OCI-LY7 (cell line): ENCODE measurements around the gene OR2A7.
"Not testable (repeated sequence)": the region's sequence is repeated elsewhere in the genome, so short reads cannot be mapped to it uniquely, and the experiment has no call there.

Source experiments
- EZH2phosphoT487 ChIP-seq: fragments of 200-600 bp; sonication (generic); IDR thresholded peaks from 2 replicates; pipeline ENCODE4 v1.6.1; 2018; ENCODE audit warnings: low read depth, borderline replicate concordance, mild to moderate bottlenecking, mixed run types, antibody characterized with exemption, low read length, moderate library complexity, mixed read lengths
- TF ChIP-seq, protein P1 (sequence below): fragments of 200-600 bp; sonication (generic); conservative IDR thresholded peaks from 2 replicates; pipeline ENCODE4 v1.5.1; 2014; ENCODE audit warnings: mild to moderate bottlenecking, antibody characterized with exemption, low read length, moderate library complexity, mixed read lengths

DNA sequence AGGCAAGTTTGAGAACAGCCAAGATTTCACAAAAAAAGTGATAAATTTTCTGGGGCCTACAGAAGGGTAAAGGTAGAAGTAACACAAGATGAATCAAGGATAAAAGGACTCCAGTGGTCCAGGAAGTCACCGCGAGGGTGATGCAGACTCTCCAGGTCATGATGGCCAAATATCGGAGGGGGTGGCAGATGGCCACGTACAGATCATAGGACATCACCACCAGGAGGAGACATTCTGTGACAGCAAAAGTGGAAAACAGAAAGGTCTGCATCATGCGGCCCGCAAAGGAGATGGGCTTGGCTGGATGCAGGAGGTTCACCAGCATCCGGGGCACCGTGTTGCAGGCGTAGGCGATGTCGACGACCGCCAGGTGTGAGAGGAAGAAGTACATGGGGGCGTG is 5.5 kb downstream of the OR2A7 start:
- TF ChIP-seq, protein P1, sequence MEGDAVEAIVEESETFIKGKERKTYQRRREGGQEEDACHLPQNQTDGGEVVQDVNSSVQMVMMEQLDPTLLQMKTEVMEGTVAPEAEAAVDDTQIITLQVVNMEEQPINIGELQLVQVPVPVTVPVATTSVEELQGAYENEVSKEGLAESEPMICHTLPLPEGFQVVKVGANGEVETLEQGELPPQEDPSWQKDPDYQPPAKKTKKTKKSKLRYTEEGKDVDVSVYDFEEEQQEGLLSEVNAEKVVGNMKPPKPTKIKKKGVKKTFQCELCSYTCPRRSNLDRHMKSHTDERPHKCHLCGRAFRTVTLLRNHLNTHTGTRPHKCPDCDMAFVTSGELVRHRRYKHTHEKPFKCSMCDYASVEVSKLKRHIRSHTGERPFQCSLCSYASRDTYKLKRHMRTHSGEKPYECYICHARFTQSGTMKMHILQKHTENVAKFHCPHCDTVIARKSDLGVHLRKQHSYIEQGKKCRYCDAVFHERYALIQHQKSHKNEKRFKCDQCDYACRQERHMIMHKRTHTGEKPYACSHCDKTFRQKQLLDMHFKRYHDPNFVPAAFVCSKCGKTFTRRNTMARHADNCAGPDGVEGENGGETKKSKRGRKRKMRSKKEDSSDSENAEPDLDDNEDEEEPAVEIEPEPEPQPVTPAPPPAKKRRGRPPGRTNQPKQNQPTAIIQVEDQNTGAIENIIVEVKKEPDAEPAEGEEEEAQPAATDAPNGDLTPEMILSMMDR: not testable (repeated sequence)
- TF ChIP-seq EZH2phosphoT487: not testable (repeated sequence)
